GM18873 (cell line): ENCODE results near the gene DOCK6.
"Not testable (repeated sequence)": the region's sequence is repeated elsewhere in the genome, so short reads cannot be mapped to it uniquely, and the experiment has no call there.

Experiments
- ATAC-seq: cut with Tn5 transposase; IDR thresholded peaks from one replicate; pipeline ENCODE4 v1.9.1; 2021; ENCODE audit warnings: mild to moderate bottlenecking, moderate library complexity, moderate number of reproducible peaks; ENCODE audit not compliant: unreplicated experiment, low FRiP score

Gene DOCK6

GRCh38 chr19:11198769-11199424, 63.4 kb downstream of the DOCK6 start:
- ATAC-seq = no peak

GRCh38 chr19:11198175-11198534, 64.2 kb downstream of the DOCK6 start:
- no peak for ATAC-seq

GRCh38 chr19:11197291-11198174, 64.8 kb downstream of the DOCK6 start, which contains the start of gene KANK2:
KANK2 (minus strand) TSS chr19:11197545; CDS start chr19:11194511, 3,034 bp downstream.
- peak; percentile 49 for ATAC-seq

GRCh38 chr19:11196406-11197287, 65.7 kb downstream of the DOCK6 start:
- no peak for ATAC-seq

GRCh38 chr19:11195681-11196080, 66.6 kb downstream of the DOCK6 start:
- no peak for ATAC-seq

GRCh38 chr19:11194656-11195558, 67.4 kb downstream of the DOCK6 start:
- ATAC-seq = no peak

- ATAC-seq = no peak
These were observed 68.2 kb downstream of the DOCK6 start for GRCh38 chr19:11194173-11194572.

GRCh38 chr19:11192957-11193939, 69.1 kb downstream of the DOCK6 start:
- no peak for ATAC-seq

GRCh38 chr19:11191934-11192333, 70.4 kb downstream of the DOCK6 start:
- no peak for ATAC-seq

GRCh38 chr19:11191273-11191755, 71.0 kb downstream of the DOCK6 start:
- ATAC-seq = no peak

- ATAC-seq = no peak
These were observed 71.8 kb downstream of the DOCK6 start for GRCh38 chr19:11190501-11190900.

- ATAC-seq = no peak
These were observed 74.9 kb downstream of the DOCK6 start for GRCh38 chr19:11187441-11187840.

- ATAC-seq = no peak
These were observed 79.3 kb downstream of the DOCK6 start for GRCh38 chr19:11182994-11183393.

- no peak for ATAC-seq
These were observed 80.8 kb downstream of the DOCK6 start for GRCh38 chr19:11181488-11181887.

GRCh38 chr19:11180975-11181374, 81.3 kb downstream of the DOCK6 start:
- not testable (repeated sequence) for ATAC-seq

- ATAC-seq = no peak
These were observed 82.0 kb downstream of the DOCK6 start for GRCh38 chr19:11180346-11180745.

GRCh38 chr19:11179716-11180297, 82.5 kb downstream of the DOCK6 start:
- ATAC-seq = no peak

- not testable (repeated sequence) for ATAC-seq
These were observed 83.2 kb downstream of the DOCK6 start for GRCh38 chr19:11179145-11179465.
